CD4-positive, alpha-beta T cell treated with Interleukin-15 for 1 hour (primary cell): ENCODE results near the gene FLOT1.
A peak's percentile ranks its signal among the peaks of the same experiment; 100 is the strongest.
"Not testable (repeated sequence)": the region's sequence is repeated elsewhere in the genome, so short reads cannot be mapped to it uniquely, and the experiment has no call there.

Experiments
- DNase-seq: peaks from one replicate; pipeline ENCODE4 v3.0.0-alpha.2; 2020

Gene FLOT1

GRCh38 chr6:30744054-30744805 lies 1.7 kb upstream of the FLOT1 start, which contains the start of gene IER3:
IER3 (minus strand) TSS chr6:30744547; CDS start chr6:30744518, 29 bp downstream.
- DNase-seq: peak; percentile 86

- peak; percentile 33 for DNase-seq
Observed at GRCh38 chr6:30743099-30744053, 889 bp upstream of the FLOT1 start.

GRCh38 chr6:30741789-30742315 lies 635 bp downstream of the FLOT1 start:
- DNase-seq: no peak

- DNase-seq: no peak
Observed at GRCh38 chr6:30741063-30741779, 1.3 kb downstream of the FLOT1 start.

GRCh38 chr6:30740540-30740870 lies 2.0 kb downstream of the FLOT1 start:
- DNase-seq: no peak

GRCh38 chr6:30738532-30738931 lies 4.0 kb downstream of the FLOT1 start:
- no peak for DNase-seq

- no peak for DNase-seq
Observed at GRCh38 chr6:30735668-30736314, 6.7 kb downstream of the FLOT1 start.

GRCh38 chr6:30732237-30732943 lies 10.1 kb downstream of the FLOT1 start:
- no peak for DNase-seq

- DNase-seq: peak; percentile 85
Observed at GRCh38 chr6:30730601-30731435, 11.7 kb downstream of the FLOT1 start.

GRCh38 chr6:30727920-30728553 lies 14.4 kb downstream of the FLOT1 start:
- DNase-seq: no peak

GRCh38 chr6:30726506-30727413 lies 15.7 kb downstream of the FLOT1 start:
- DNase-seq: no peak

GRCh38 chr6:30725713-30726505 lies 16.6 kb downstream of the FLOT1 start:
- no peak for DNase-seq

GRCh38 chr6:30724906-30725667 lies 17.4 kb downstream of the FLOT1 start:
- DNase-seq: no peak

GRCh38 chr6:30723843-30724741 lies 18.4 kb downstream of the FLOT1 start:
- not testable (repeated sequence) for DNase-seq

GRCh38 chr6:30723159-30723842 lies 19.2 kb downstream of the FLOT1 start:
- DNase-seq: not testable (repeated sequence)
